Gastrocnemius medialis (tissue), 4 donors: ENCODE data around the gene WDR17. TPM values are rescaled to one million over a fixed set of nuclear protein-coding genes. Genes with fewer than 3 reads are reported as not detected.

Experiments used
- ATAC-seq, 2 donors: fragments of 150-250 bp; one replicate each; pipeline ENCODE4 v1.9.1; 2016
- DNase-seq, 2 donors: peaks; one replicate each; pipeline ENCODE4 v3.0.0-alpha.2; 2019
- H3K27ac ChIP-seq, 4 donors: fragments of 200-600 bp; sonication (generic); 1 replicate in 1 of 4; 2 replicates in 3 of 4; pipeline ENCODE4 v1.5.1; 2016 to 2018; ENCODE audit warnings: mild to moderate bottlenecking in 2 of 4, moderate library complexity in 1 of 4
- H3K27me3 ChIP-seq, 3 donors: fragments of 200-600 bp; sonication (generic) in 2 of 3; 1 replicate in 1 of 3; 2 replicates in 2 of 3; pipeline versions ENCODE4 v1.5.1 to v1.6.0; 2016 to 2019; ENCODE audit warnings: mild to moderate bottlenecking in 1 of 3, moderate library complexity in 1 of 3
- H3K36me3 ChIP-seq, 2 donors: fragments of 200-600 bp; sonication (generic) in 1 of 2; one replicate each; pipeline ENCODE4 v1.5.1; 2017 to 2018
- H3K4me1 ChIP-seq, 2 donors: fragments of 200-600 bp; sonication (generic) in 1 of 2; one replicate each; pipeline ENCODE4 v1.5.1; 2016 to 2017; ENCODE audit warnings: mild to moderate bottlenecking in 2 of 2
- H3K4me3 ChIP-seq, 4 donors: fragments of 200-600 bp; sonication (generic) in 3 of 4; 1 replicate in 1 of 4; 2 replicates in 3 of 4; pipeline ENCODE4 v1.5.1; 2016 to 2019; ENCODE audit warnings: mild to moderate bottlenecking in 2 of 4
- H3K9me3 ChIP-seq, 3 donors: fragments of 200-600 bp; sonication (generic) in 2 of 3; 1 replicate in 1 of 3; 2 replicates in 2 of 3; pipeline ENCODE4 v1.5.1; 2016 to 2019
- POLR2A ChIP-seq, 2 donors: fragments of 450-650 bp; IDR thresholded peaks; one replicate each; pipeline ENCODE4 v1.6.1; 2017; ENCODE audit warnings: antibody characterized with exemption in 2 of 2, mild to moderate bottlenecking in 2 of 2, moderate library complexity in 2 of 2
- in situ Hi-C, 4 donors: fragments of 200-750 bp; cut with MboI; loops; one replicate each; pipeline versions ENCODE4 v1.15.0 to v1.8.0; 2017; ENCODE audit warnings: low sequenced_read_pairs in 4 of 4
- intact Hi-C: fragments of 100-400 bp; cut with DNase I; formaldehyde crosslinking; loops from one replicate; pipeline ENCODE4 v1.15.1; 2023; ENCODE audit warnings: low total_unique reads
- total RNA-seq, 4 donors: library from RNA; depleted of rRNA; stranded (reverse); fragments of >200 nt; gene quantifications; one replicate each; pipeline versions ENCODE4 v1.1.0 to v1.2.3, GENCODE V29; 2016
- TF ChIP-seq, protein P1 (sequence below), 5 experiments: fragments of 450-650 bp in 3 of 5; fragments of 200-600 bp in 2 of 5; sonication (generic) in 2 of 5; IDR thresholded peaks in 4 of 5; conservative IDR thresholded peaks in 1 of 5; 1 replicate in 4 of 5; 2 replicates in 1 of 5; pipeline ENCODE4 v1.5.1; 2016 to 2019; ENCODE audit warnings: antibody characterized with exemption in 5 of 5, mild to moderate bottlenecking in 3 of 5, moderate library complexity in 3 of 5

WDR17 gene
- under 1 TPM; 0.10 to 0.36 (median 0.14) TPM for total RNA-seq

DNA sequence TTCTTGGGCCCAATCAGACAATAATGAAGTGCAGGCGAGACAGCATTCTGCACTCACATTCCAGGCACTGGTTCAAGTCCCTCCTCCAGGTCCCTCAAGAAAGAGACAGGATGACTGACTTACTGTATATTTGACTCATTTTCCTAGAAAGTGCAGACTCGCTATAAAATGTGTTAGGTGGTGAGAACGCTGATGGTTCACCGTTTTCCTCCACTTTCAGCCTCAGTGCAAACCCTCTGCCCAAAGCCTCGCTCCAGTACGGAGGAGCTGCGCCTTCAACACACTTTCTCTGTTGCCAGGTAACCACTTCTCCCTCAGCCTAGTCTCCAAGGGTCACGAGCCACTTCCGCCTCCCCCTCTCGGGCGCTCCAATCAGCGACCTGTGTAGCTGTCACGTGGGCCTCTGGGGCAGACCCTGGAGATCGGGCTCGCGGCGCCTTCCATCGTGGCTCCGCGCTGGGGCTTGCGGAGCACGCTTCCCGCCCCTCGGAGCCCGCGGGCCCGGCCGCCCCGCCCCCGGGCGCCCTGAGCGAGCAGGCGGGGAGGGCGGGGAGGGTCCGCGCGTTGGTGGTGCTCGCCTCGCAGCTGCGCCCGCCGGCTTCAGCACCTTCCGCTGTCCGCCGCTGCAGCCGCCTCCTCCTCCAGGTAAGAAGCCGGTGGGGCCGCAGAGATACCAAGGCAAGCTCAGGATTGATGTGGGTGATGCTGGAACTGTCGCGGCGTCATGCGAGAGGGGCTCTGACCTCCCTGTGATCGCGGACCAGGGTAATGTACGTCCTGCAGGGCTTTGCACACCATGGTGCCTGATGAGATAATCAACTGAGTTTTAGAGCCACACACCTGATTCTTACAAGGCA lies at the start of gene WDR17:
Gene WDR17 (plus strand): TSS at position 407 of the 857 bp plus-strand sequence. CDS start 45,740 bp downstream, outside the sequence.
- H3K4me1 ChIP-seq = no peaks in the 10 kb centered on the region
- no peaks in the 10 kb centered on the region for H3K9me3 ChIP-seq
- no peak for TF ChIP-seq POLR2A (IDR thresholded peaks at IDR 0.05)
- TF ChIP-seq, protein P1, sequence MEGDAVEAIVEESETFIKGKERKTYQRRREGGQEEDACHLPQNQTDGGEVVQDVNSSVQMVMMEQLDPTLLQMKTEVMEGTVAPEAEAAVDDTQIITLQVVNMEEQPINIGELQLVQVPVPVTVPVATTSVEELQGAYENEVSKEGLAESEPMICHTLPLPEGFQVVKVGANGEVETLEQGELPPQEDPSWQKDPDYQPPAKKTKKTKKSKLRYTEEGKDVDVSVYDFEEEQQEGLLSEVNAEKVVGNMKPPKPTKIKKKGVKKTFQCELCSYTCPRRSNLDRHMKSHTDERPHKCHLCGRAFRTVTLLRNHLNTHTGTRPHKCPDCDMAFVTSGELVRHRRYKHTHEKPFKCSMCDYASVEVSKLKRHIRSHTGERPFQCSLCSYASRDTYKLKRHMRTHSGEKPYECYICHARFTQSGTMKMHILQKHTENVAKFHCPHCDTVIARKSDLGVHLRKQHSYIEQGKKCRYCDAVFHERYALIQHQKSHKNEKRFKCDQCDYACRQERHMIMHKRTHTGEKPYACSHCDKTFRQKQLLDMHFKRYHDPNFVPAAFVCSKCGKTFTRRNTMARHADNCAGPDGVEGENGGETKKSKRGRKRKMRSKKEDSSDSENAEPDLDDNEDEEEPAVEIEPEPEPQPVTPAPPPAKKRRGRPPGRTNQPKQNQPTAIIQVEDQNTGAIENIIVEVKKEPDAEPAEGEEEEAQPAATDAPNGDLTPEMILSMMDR (IDR thresholded peaks at IDR 0.05 in 4 of 5, conservative IDR thresholded peaks at IDR 0.05 in 1 of 5) = no peak
- H3K27ac ChIP-seq = no peak within 1 kb of the TSS
- peak; percentile 59 to 62 for DNase-seq
- peak; percentile 83 to 89 for ATAC-seq
- in situ Hi-C loops = no loop called here
- intact Hi-C loops = no loop called here
- no peaks in the 10 kb centered on the region for H3K36me3 ChIP-seq
- peaks cover 0 to 7% (median 0%) of the 10 kb centered on the region in 3 donors for H3K27me3 ChIP-seq
- H3K4me3 ChIP-seq = peak within 1 kb of the TSS; percentile 44 to 62 (median 60)

DNA sequence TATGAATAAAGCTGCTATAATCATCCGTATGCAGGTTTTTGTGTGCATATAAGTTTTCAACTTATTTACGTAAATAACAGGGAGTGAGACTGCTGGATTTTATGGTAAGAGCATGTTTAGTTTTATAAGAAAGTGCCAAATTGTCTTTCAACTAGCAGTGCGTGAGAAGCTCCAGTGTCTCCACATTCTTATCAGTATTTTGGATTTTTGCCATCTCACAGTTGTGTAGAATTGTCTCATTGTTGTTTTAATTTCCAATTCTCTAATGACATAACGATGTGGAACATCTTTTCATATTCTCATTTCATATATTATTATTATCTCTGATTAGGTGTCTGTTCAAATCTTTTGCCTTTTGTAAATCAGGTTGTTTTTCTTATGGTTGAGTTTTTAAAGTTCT lies 49.0 kb upstream of the WDR17 start:
- Histone ChIP-seq H3K4me3 (no peak overlapping the region), H3K27ac (no peak overlapping the region), H3K36me3 (no peaks in the 10 kb centered on the region), H3K9me3 (no peaks in the 10 kb centered on the region), H3K4me1 (no peaks in the 10 kb centered on the region), H3K27me3 (no peaks in the 10 kb centered on the region)
- ATAC-seq (no peak), DNase-seq (no peak)
- intact Hi-C loops (no loop called here), in situ Hi-C loops (no loop called here)
- TF ChIP-seq, protein P1 (IDR thresholded peaks at IDR 0.05 in 4 of 5, conservative IDR thresholded peaks at IDR 0.05 in 1 of 5) = no peak
- no peak for TF ChIP-seq POLR2A (IDR thresholded peaks at IDR 0.05)

DNA sequence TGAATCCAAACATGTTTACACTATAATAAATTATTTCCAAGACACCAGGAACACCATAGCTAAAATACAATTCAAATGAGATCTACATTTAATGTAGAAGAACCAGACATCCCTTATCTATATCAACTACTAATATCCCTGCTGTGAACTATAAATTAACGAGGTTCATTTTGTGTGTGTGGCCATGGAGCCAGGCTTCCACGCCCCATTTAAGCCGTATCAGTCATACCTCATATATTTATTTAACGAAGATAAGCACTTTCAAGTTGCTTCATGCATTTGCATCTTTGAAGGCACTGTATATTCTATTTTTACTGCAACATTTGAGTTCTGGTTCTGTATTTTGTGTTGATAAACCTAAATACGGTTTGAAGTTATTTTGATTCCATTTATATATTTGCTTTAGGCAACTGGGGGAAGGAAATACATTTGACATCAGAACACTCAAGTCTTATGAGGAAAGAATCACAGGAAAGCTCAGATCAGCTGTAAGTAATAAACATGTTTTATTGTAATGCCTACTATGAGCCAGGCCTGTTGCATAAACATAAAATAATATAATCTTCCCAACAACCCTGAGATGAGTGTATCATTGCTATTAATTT lies 45.1 kb upstream of the WDR17 start:
- in situ Hi-C loops = loop anchor here in 1 of 4 donors (10.0 kb wide), 1 partner anchor 314 kb away; no protein-coding TSS in a partner anchor
- Histone ChIP-seq H3K36me3 (no peaks in the 10 kb centered on the region), H3K27ac (no peak overlapping the region), H3K4me1 (no peaks in the 10 kb centered on the region), H3K4me3 (no peak overlapping the region), H3K27me3 (no peaks in the 10 kb centered on the region), H3K9me3 (no peaks in the 10 kb centered on the region)
- ATAC-seq = no peak
- no peak for DNase-seq
- intact Hi-C loops = no loop called here
- TF ChIP-seq, protein P1 (IDR thresholded peaks at IDR 0.05 in 4 of 5, conservative IDR thresholded peaks at IDR 0.05 in 1 of 5) = no peak
- TF ChIP-seq POLR2A (IDR thresholded peaks at IDR 0.05) = no peak

DNA sequence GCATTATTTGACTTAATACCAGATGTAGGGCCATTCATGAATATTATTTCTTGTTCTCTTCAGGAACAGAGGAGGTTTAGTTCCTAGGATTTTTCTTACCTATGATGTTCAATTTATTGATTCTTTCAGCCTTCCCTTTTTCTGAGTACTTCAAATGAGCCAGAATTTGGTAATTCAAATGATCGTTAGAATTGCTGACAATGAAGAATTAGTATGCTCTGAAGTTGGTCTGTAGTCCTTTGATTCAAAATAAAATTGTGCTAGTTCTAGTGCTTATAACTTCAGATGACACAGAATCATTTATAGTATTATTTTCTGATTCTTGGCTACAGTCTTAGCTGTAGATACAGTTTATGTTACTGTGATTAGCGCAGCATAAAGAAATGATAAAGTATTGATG lies 35.2 kb upstream of the WDR17 start:
- Histone ChIP-seq H3K9me3 (no peaks in the 10 kb centered on the region), H3K27ac (no peak overlapping the region), H3K36me3 (no peaks in the 10 kb centered on the region), H3K4me1 (no peaks in the 10 kb centered on the region), H3K4me3 (no peak overlapping the region), H3K27me3 (no peaks in the 10 kb centered on the region)
- no peak for ATAC-seq
- in situ Hi-C loops = loop anchor here in 2 of 4 donors (25.0 kb wide), 1 partner anchor 307 kb away; no protein-coding TSS in a partner anchor
- intact Hi-C loops = loop anchor here (5.0 to 10.0 kb wide), 2 partner anchors 312 to 1014 kb away; no protein-coding TSS in a partner anchor
- no peak for DNase-seq
- TF ChIP-seq, protein P1 (IDR thresholded peaks at IDR 0.05 in 4 of 5, conservative IDR thresholded peaks at IDR 0.05 in 1 of 5) = no peak
- TF ChIP-seq POLR2A (IDR thresholded peaks at IDR 0.05) = no peak
